A549 treated with CpdA at 1 μM for 4 hours (cell line): ENCODE data around the gene MAP1LC3C. TPM values are rescaled to one million over a fixed set of nuclear protein-coding genes. Genes with fewer than 3 reads are reported as not detected.

Experiments
- total RNA-seq: library from RNA; stranded (reverse); fragments of 200-300 nt; extraction: Qiagen RNA extraction; gene quantifications from 5 replicates; pipeline ENCODE4 v1.2.3, GENCODE V29; 2022; ENCODE audit warnings: low read depth

MAP1LC3C gene
- total RNA-seq: 0.15 to 0.44 TPM (median 0.20 TPM) in 3 of 5 replicates, not detected in the others

GRCh38 chr1:241999026-241999425, at the start of gene MAP1LC3C:
Gene MAP1LC3C (minus strand): TSS chr1:241999098. CDS start chr1:241999008, 90 bp downstream.

GRCh38 chr1:241957692-241958494, 41.0 kb downstream of the MAP1LC3C start, which contains the start of gene BECN2:
Gene BECN2 (plus strand): TSS chr1:241957767. CDS start chr1:241957767, 0 bp downstream.

Other genes with a start within 250 kb of the MAP1LC3C start
- gene EXO1, start 150.9 kb downstream of the MAP1LC3C start, total RNA-seq: 21.8 to 35.1 TPM (median 24.8 TPM) in 5 replicates
- not detected in 5 replicates for gene BECN2, start 41.3 kb downstream of the MAP1LC3C start, total RNA-seq